IMR-90 (cell line): ENCODE measurements around the gene PXN. TPM values are rescaled to one million over a fixed set of nuclear protein-coding genes. Genes with fewer than 3 reads are reported as not detected.

Source experiments
- ATAC-seq: fragments of 200-7000 bp; cut with Tn5 transposase; 2 replicates; pipeline ENCODE4 v1.9.1; 2020; ENCODE audit warnings: low read depth, mild to moderate bottlenecking, moderate library complexity
- BruUV-seq: library from RNA; stranded (reverse); fragments of 400-500 nt; replicated peaks from 2 replicates; lab custom pipeline; 2021; lab: Mats Ljungman, UMichigan
- CTCF ChIA-PET: fragments of 300-600 bp; formaldehyde crosslinking; extraction: SDS; loops from one replicate; lab custom pipeline; 2021; ENCODE audit warnings: antibody characterized with exemption; lab: Yijun Ruan, JAX
- POLR2A ChIA-PET: fragments of 300-600 bp; sonication (Branson Sonifier 250); formaldehyde crosslinking; loops from one replicate; lab custom pipeline; 2022; ENCODE audit warnings: antibody characterized with exemption; ENCODE audit not compliant: unreplicated experiment; lab: Charles Lee
- DNase-seq: peaks from one replicate; pipeline ENCODE4 v3.0.0; 2013
- H2AFZ ChIP-seq: replicated peaks from 2 replicates; pipeline ENCODE3; 2013; ENCODE audit warnings: low read length, mild to moderate bottlenecking; ENCODE audit not compliant: poor library complexity
- H2AK5ac ChIP-seq: 2 replicates; pipeline ENCODE4 v1.6.1; 2013; ENCODE audit warnings: low read depth, low read length, inconsistent platforms
- H2AK9ac ChIP-seq: replicated peaks from 2 replicates; pipeline ENCODE3; 2013; ENCODE audit warnings: mild to moderate bottlenecking, low read depth, low read length, moderate library complexity; ENCODE audit not compliant: poor library complexity
- H2BK120ac ChIP-seq: 2 replicates; pipeline ENCODE4 v1.6.1; 2013; ENCODE audit warnings: low read depth, low read length, inconsistent platforms
- H2BK15ac ChIP-seq: 3 replicates; pipeline ENCODE4 v1.6.1; 2013; ENCODE audit warnings: low read depth, low read length, inconsistent platforms
- H2BK20ac ChIP-seq: 2 replicates; pipeline ENCODE4 v1.6.1; 2013; ENCODE audit warnings: low read depth, mild to moderate bottlenecking, inconsistent platforms, low read length, moderate library complexity
- H2BK5ac ChIP-seq: 2 replicates; pipeline ENCODE4 v1.6.1; 2013; ENCODE audit warnings: mild to moderate bottlenecking, low read depth, low read length, inconsistent platforms; ENCODE audit not compliant: poor library complexity, severe bottlenecking
- H3K14ac ChIP-seq: replicated peaks from 2 replicates; pipeline ENCODE4 v1.6.1; 2013; ENCODE audit warnings: low read depth, low read length, inconsistent platforms
- H3K18ac ChIP-seq: 2 replicates; pipeline ENCODE4 v1.6.1; 2013; ENCODE audit warnings: low read depth, low read length, control low read depth
- H3K23ac ChIP-seq: 2 replicates; pipeline ENCODE4 v1.6.1; 2013; ENCODE audit warnings: low read depth, low read length, inconsistent platforms
- H3K27ac ChIP-seq: 2 replicates; pipeline ENCODE4 v1.5.1; 2013; ENCODE audit warnings: mild to moderate bottlenecking, control low read depth, low read length; ENCODE audit not compliant: insufficient read depth
- H3K27me3 ChIP-seq: 2 replicates; pipeline ENCODE4 v1.6.1; 2013; ENCODE audit warnings: low read length; ENCODE audit not compliant: control insufficient read depth, insufficient read depth
- H3K36me3 ChIP-seq: 2 replicates; pipeline ENCODE4 v1.6.1; 2013; ENCODE audit warnings: low read length, mixed read lengths; ENCODE audit not compliant: control insufficient read depth, insufficient read depth
- H3K4ac ChIP-seq: 2 replicates; pipeline ENCODE4 v1.6.1; 2013; ENCODE audit warnings: low read depth, low read length, inconsistent platforms
- H3K4me1 ChIP-seq: 2 replicates; pipeline ENCODE4 v1.6.1; 2013; ENCODE audit warnings: low read length, mixed read lengths; ENCODE audit not compliant: control insufficient read depth, insufficient read depth
- H3K4me2 ChIP-seq: 2 replicates; pipeline ENCODE4 v1.6.1; 2013; ENCODE audit warnings: low read depth, mild to moderate bottlenecking, control low read depth, low read length, moderate library complexity
- H3K4me3 ChIP-seq: 2 replicates; pipeline ENCODE4 v1.5.1; 2013; ENCODE audit warnings: low read depth, mild to moderate bottlenecking, control low read depth, low read length, moderate library complexity; ENCODE audit not compliant: insufficient read depth
- H3K56ac ChIP-seq: 2 replicates; pipeline ENCODE4 v1.6.1; 2013; ENCODE audit warnings: low read length, inconsistent platforms; ENCODE audit not compliant: insufficient read depth; ENCODE audit errors: extremely low read depth
- H3K79me1 ChIP-seq, 2 experiments: 2 replicates each; pipeline ENCODE4 v1.6.1; 2013; ENCODE audit warnings: low read length in 2 of 2, inconsistent platforms in 1 of 2, low read depth in 1 of 2
- H3K9ac ChIP-seq: 2 replicates; pipeline ENCODE4 v1.6.1; 2013; ENCODE audit warnings: low read depth, low read length, control low read depth
- H3K9me1 ChIP-seq: 2 replicates; pipeline ENCODE4 v1.6.1; 2013; ENCODE audit warnings: low read length, inconsistent platforms; ENCODE audit not compliant: insufficient read depth
- H3K9me3 ChIP-seq: 2 replicates; pipeline ENCODE4 v1.6.1; 2013; ENCODE audit warnings: low read length; ENCODE audit not compliant: control insufficient read depth, insufficient read depth
- H4K20me1 ChIP-seq: 2 replicates; pipeline ENCODE4 v1.6.1; 2013; ENCODE audit warnings: low read length, inconsistent platforms; ENCODE audit not compliant: insufficient read depth
- H4K5ac ChIP-seq: 2 replicates; pipeline ENCODE4 v1.6.1; 2013; ENCODE audit warnings: mild to moderate bottlenecking, low read depth, low read length, control low read depth
- H4K8ac ChIP-seq, 2 experiments: 2 replicates each; pipeline ENCODE4 v1.6.1; 2013; ENCODE audit warnings: low read depth in 2 of 2, low read length in 2 of 2, control low read depth in 1 of 2, inconsistent platforms in 1 of 2
- H4K91ac ChIP-seq: 2 replicates; pipeline ENCODE4 v1.6.1; 2013; ENCODE audit warnings: low read depth, low read length, inconsistent platforms; ENCODE audit not compliant: insufficient read depth
- BHLHE40 ChIP-seq: fragments of 150-350 bp; IDR thresholded peaks from 2 replicates; pipeline ENCODE4 v1.6.1; 2016; ENCODE audit warnings: mild to moderate bottlenecking, low read depth, low read length
- CEBPB ChIP-seq: IDR thresholded peaks from 2 replicates; pipeline ENCODE4 v1.6.1; 2012; ENCODE audit warnings: low read depth, low read length, improper control_type of control experiment
- CHD1 ChIP-seq: IDR thresholded peaks from 2 replicates; pipeline ENCODE4 v1.6.1; 2012; ENCODE audit warnings: low read depth, low read length, improper control_type of control experiment
- FOS ChIP-seq: fragments of 150-350 bp; IDR thresholded peaks from 2 replicates; pipeline ENCODE4 v1.6.1; 2016; ENCODE audit warnings: low read depth, low read length
- MAFK ChIP-seq: IDR thresholded peaks from 2 replicates; pipeline ENCODE4 v1.6.1; 2012; ENCODE audit warnings: low read depth, low read length, improper control_type of control experiment
- MAZ ChIP-seq: IDR thresholded peaks from 2 replicates; pipeline ENCODE4 v1.6.1; 2012; ENCODE audit warnings: low read depth, mild to moderate bottlenecking, low read length, improper control_type of control experiment, moderate library complexity, borderline replicate concordance
- MXI1 ChIP-seq: IDR thresholded peaks from 2 replicates; pipeline ENCODE4 v1.6.1; 2012; ENCODE audit warnings: low read depth, mild to moderate bottlenecking, low read length, moderate library complexity, borderline replicate concordance
- NFE2L2 ChIP-seq: fragments of 150-350 bp; IDR thresholded peaks from 2 replicates; pipeline ENCODE4 v1.6.1; 2016; ENCODE audit warnings: low read depth, mild to moderate bottlenecking, low read length
- POLR2A ChIP-seq: IDR thresholded peaks from 2 replicates; pipeline ENCODE4 v1.6.1; 2012; ENCODE audit warnings: mild to moderate bottlenecking, low read depth, low read length
- RAD21 ChIP-seq: IDR thresholded peaks from 2 replicates; pipeline ENCODE4 v1.6.1; 2012; ENCODE audit warnings: low read length, improper control_type of control experiment
- RFX5 ChIP-seq: IDR thresholded peaks from 2 replicates; pipeline ENCODE4 v1.8.0; 2012; ENCODE audit warnings: low read depth, mild to moderate bottlenecking, low read length, moderate library complexity
- SMC3 ChIP-seq: fragments of 150-350 bp; IDR thresholded peaks from 2 replicates; pipeline ENCODE4 v1.6.1; 2016; ENCODE audit warnings: low read depth, mild to moderate bottlenecking, antibody characterized with exemption, low read length, moderate library complexity
- WGBS, 2 experiments: methylation state at CpG; one replicate each; pipeline versions ENCODE4 v1.1.5 to v1.1.7; 2013; ENCODE audit warnings: missing lambda C conversion rate in 2 of 2; ENCODE audit not compliant: insufficient read length in 1 of 2; ENCODE audit errors: extremely low coverage in 2 of 2; 5-methylcytosine and 5-hydroxymethylcytosine counted together
- dilution Hi-C: fragments of 300-500 bp; cut with HindIII; formaldehyde crosslinking; loops from one replicate; pipeline ENCODE4 v1.14.3; 2018; ENCODE audit warnings: low sequenced_read_pairs; ENCODE audit not compliant: unreplicated experiment
- in situ Hi-C: fragments of 300-500 bp; cut with MboI; formaldehyde crosslinking; loops from 3 replicates; pipeline ENCODE4 v1.14.3; 2019; ENCODE audit warnings: low sequenced_read_pairs, inconsistent platforms, mixed read lengths
- intact Hi-C: fragments of 100-400 bp; cut with micrococcal nuclease; formaldehyde crosslinking; loops from 2 replicates; pipeline ENCODE4 v1.10.0; 2022
- polyA plus RNA-seq, 3 experiments: library from polyadenylated mRNA; depleted of rRNA; stranded (reverse); fragments of >200 nt; gene quantifications; 2 replicates each; pipeline ENCODE4 v1.2.3, GENCODE V29; 2012; ENCODE audit warnings: low replicate concordance in 1 of 3
- total RNA-seq: library from RNA; depleted of rRNA; stranded (reverse); fragments of >200 nt; gene quantifications from 2 replicates; pipeline ENCODE4 v1.2.3, GENCODE V29; 2012
- TF ChIP-seq, protein P1 (sequence below): conservative IDR thresholded peaks from 2 replicates; pipeline ENCODE4 v1.5.1; 2012; ENCODE audit warnings: mild to moderate bottlenecking, low read depth, low read length, improper control_type of control experiment
- TF ChIP-seq, protein P2 (sequence below): fragments of 150-350 bp; IDR thresholded peaks from 2 replicates; pipeline ENCODE4 v1.6.1; 2017; ENCODE audit warnings: mild to moderate bottlenecking, antibody characterized with exemption, low read length, low read depth
- TF ChIP-seq, protein P3 (sequence below): fragments of 150-350 bp; IDR thresholded peaks from 2 replicates; pipeline ENCODE4 v1.6.1; 2016; ENCODE audit warnings: low read depth, mild to moderate bottlenecking, low read length, moderate library complexity, borderline replicate concordance

The PXN gene
- total and polyA plus RNA-seq, 2 of the 4 experiments (the other 2 are of a cell fraction), result 46.6 to 134 TPM

DNA sequence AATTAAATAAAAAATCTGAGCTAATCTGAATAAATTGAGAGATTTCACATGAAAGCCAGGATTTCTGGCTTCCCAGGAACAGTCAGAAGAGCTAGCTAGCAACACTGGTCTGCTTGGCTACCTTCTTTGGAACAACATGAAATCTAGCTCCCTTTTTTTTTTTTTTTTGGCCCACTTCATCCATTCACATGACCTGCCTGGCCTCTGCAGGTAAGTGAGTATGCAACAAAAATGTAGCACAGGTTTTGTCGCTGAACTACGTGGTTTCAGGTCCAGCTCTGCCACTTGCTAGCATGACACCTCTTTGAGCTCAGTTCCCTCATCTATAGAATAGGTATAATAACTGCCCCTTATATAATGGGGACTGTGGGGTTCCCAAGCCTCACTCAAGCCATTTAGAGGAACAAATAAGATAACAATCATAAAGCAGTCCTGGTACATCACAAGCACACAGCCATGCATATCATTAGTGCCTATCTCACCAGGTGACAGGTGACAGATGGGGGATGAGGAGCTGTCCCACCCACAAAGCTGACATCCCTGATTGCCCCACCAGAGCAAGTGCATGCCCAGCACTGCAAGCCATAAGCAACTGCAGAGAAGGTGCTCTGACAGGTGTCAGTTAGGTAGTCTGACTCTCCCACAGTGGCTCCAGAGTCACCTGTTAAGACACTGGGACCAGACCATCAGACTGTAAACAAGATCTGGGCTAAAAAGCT is 25.6 kb downstream of the PXN start:
- WGBS, 2 experiments, result no CpG with 5 or more reads among the region's 2 CpGs
- Histone ChIP-seq H4K91ac (no peak overlapping the region), H3K23ac (no peak overlapping the region), H4K8ac (no peak overlapping the region), H3K9ac (no peak overlapping the region), H3K4ac (no peak overlapping the region), H3K27ac (no peak overlapping the region), H3K27me3 (no peaks in the 10 kb centered on the region), H3K36me3 (peaks cover 5% of the 10 kb centered on the region), H3K4me1 (peaks cover 52% of the 10 kb centered on the region), H3K4me3 (no peak overlapping the region), H2BK5ac (no peak overlapping the region), H3K18ac (no peak overlapping the region), H2BK120ac (no peak overlapping the region), H3K9me3 (no peaks in the 10 kb centered on the region), H3K14ac (no peak overlapping the region), H3K9me1 (peaks cover 62% of the 10 kb centered on the region), H2AK5ac (peak overlapping the region; percentile 17; the same call in 1 of the 2 replicates), H3K56ac (no peak overlapping the region), H2BK15ac (no peak overlapping the region), H2BK20ac (no peak overlapping the region), H2AK9ac (no peak overlapping the region), H4K20me1 (peaks cover 63% of the 10 kb centered on the region), H2AFZ (no peak overlapping the region), H3K4me2 (no peak overlapping the region), H3K79me1 (peaks cover 13 to 81% of the 10 kb centered on the region in 2 experiments; a peak in 3 of 4 replicates), H4K5ac (no peak overlapping the region)
- DNase-seq (no peak), ATAC-seq (no peak)
- in situ Hi-C loops, result no loop called here
- BruUV-seq, result no TSS peak
- dilution Hi-C loops, result no loop called here
- ChIA-PET POLR2A (interaction anchor here (0.5 to 1.6 kb wide), 6 partner anchors 8 to 977 kb away, joined by 3 to 12 read pairs (median 6); no protein-coding TSS in a partner anchor), CTCF (interaction anchor here (1.1 to 2.8 kb wide), 3 partner anchors 13 to 25 kb away, joined by 4 to 12 read pairs (median 5); partner anchors contain the start of gene PXN)
- intact Hi-C loops, result no loop called here
- no peak for TF ChIP-seq MAZ
- no peak for TF ChIP-seq POLR2A
- TF ChIP-seq CHD1, result no peak
- no peak for TF ChIP-seq NFE2L2
- TF ChIP-seq, protein P1, sequence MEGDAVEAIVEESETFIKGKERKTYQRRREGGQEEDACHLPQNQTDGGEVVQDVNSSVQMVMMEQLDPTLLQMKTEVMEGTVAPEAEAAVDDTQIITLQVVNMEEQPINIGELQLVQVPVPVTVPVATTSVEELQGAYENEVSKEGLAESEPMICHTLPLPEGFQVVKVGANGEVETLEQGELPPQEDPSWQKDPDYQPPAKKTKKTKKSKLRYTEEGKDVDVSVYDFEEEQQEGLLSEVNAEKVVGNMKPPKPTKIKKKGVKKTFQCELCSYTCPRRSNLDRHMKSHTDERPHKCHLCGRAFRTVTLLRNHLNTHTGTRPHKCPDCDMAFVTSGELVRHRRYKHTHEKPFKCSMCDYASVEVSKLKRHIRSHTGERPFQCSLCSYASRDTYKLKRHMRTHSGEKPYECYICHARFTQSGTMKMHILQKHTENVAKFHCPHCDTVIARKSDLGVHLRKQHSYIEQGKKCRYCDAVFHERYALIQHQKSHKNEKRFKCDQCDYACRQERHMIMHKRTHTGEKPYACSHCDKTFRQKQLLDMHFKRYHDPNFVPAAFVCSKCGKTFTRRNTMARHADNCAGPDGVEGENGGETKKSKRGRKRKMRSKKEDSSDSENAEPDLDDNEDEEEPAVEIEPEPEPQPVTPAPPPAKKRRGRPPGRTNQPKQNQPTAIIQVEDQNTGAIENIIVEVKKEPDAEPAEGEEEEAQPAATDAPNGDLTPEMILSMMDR, result no peak
- TF ChIP-seq, protein P2, sequence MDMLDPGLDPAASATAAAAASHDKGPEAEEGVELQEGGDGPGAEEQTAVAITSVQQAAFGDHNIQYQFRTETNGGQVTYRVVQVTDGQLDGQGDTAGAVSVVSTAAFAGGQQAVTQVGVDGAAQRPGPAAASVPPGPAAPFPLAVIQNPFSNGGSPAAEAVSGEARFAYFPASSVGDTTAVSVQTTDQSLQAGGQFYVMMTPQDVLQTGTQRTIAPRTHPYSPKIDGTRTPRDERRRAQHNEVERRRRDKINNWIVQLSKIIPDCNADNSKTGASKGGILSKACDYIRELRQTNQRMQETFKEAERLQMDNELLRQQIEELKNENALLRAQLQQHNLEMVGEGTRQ, result no peak
- TF ChIP-seq BHLHE40, result no peak
- no peak for TF ChIP-seq RFX5
- no peak for TF ChIP-seq MAFK
- TF ChIP-seq, protein P3, sequence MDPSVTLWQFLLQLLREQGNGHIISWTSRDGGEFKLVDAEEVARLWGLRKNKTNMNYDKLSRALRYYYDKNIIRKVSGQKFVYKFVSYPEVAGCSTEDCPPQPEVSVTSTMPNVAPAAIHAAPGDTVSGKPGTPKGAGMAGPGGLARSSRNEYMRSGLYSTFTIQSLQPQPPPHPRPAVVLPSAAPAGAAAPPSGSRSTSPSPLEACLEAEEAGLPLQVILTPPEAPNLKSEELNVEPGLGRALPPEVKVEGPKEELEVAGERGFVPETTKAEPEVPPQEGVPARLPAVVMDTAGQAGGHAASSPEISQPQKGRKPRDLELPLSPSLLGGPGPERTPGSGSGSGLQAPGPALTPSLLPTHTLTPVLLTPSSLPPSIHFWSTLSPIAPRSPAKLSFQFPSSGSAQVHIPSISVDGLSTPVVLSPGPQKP, result no peak
- no peak for TF ChIP-seq SMC3
- TF ChIP-seq CEBPB, result no peak
- TF ChIP-seq MXI1, result no peak
- TF ChIP-seq RAD21, result no peak
- TF ChIP-seq FOS, result no peak
